Fibroblast of skin of right quadriceps (primary cell): ENCODE results near the gene POU2F3.
A peak's percentile ranks its signal among the peaks of the same experiment; 100 is the strongest.

Experiments
- DNase-seq: peaks from one replicate; pipeline ENCODE4 v3.0.0-alpha.2; 2013

The POU2F3 gene

DNA sequence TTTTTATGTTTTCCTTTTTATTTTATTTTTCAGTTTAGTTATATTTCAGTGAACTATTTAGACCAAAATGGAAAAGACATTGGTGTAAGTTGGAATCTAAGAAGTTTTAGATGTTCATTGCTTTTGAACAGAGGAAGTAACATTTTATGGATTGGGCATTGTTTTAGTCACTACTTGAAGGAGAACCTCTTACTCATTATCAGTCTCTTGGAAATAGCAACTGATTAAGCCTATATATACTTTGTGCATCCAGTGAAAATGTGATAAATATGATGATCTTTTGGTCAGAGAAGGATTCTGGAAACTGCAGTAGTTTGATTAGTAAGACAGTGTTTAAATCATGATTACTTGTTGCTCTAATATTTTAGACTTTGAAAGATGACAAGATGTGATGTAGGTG lies 110.7 kb downstream of the POU2F3 start:
- DNase-seq, result no peak

DNA sequence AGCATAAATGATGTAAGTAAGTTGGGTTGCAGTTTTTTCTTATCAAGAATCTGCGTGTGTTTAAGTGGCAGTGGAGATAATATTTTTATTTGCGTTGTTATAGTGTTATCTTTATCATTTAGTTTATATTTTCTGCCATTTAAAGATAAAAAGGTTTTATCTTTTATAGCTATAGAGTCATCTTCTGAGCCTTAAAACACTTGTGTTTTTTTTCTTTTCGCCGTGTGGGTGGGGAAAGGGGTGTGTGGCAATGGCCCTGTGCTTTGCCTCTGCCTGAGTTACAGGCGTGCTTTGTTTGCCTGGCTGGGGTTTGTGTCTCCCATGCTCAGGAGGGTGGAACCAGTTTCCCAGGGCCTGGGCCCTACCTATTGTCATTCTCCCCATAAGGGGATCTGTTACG lies 112.5 kb downstream of the POU2F3 start:
- DNase-seq, result no peak

DNA sequence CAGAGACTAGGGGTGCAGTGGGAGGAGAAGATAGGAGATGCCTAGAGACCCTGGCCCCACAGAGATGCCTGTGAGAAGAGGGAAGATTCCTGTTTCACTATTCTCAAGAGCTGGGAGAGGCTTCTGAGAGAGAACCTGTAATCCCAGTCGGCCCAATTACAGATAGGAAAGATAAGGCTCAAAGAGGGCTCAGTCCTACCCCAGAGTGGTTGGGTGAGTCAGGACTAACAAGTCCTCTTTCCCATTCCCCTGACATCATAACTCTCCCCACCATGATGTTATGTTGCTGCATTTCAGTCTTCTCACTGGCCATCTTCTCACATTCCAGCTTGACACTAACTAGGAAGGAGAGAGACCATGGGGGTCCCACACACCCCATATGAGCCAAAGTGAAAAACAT lies 114.1 kb downstream of the POU2F3 start:
- DNase-seq, result peak; percentile 26

DNA sequence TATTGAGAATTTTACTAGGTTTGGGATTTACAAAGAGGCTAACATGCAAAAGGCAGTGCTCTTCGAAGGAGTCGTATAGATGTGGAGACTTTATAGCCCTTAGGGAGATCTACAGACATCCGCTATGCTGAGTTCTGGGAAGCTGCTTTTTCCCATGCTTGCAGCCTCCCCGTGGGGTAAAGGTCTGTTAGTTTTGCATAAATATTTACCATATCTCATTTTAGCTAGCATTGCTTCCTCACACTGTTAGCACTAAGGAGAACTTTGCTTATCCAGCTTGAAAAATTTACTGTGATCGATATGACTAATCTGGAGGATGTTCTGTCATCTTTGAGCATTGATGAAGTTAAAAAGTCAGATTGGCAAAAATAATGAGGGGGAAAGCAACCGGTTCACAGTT lies 114.8 kb downstream of the POU2F3 start:
- DNase-seq, result no peak

DNA sequence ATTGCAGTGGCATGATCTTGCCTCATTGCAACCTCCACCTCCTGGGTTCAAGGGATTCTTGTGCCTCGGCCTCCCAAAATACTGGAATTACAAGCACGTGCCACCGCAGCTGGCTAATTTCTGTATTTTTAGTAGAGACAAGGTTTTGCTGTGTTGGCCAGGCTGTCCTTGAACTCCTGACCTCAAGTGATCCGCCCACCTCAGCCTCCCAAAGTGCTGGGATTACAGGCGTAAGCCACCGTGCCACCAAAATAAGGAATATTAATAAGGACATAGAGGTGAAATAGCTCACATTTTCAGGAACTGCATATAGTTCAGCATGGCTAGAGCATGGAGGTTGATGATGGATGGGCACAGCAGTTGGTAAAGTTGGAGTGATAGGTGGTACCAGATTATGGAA lies 117.7 kb downstream of the POU2F3 start:
- no peak for DNase-seq

DNA sequence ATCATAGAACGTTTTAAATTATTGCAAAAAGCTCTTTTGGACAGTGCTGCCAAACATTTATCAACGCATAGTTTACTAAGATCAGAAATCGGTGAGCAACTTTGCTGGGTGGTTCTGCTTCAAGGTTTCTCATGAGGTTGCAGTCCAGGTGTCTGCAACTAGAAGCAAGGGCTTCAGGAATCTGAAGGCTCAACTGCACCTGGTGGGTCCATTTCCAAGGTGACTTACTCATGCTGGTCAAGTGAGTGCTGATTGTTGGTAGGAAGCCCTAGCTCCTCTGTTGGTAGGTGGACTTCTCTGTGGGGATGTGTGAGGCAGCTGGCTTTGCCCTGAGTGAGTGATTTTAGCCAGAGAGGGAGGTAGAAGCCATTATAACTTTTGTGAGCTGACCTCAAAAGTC lies 118.8 kb downstream of the POU2F3 start:
- no peak for DNase-seq

DNA sequence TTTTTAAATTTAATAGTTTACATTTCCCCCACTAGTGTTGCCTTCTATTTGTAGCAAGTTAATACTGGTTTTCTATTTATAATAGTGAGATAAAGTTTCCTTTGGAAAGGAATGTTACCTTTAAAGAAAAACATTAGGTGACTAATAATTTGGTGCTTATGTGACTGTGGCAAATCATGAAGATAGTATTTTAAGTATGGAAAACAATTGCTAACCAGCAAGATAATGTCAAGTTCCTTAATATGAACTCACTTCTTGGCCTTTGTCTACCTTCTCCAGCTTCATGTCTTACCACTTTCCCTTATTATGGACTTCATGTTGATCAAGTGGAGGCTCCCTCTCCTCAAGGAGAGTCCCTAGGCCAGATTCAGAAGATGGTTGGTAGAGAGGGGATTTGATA lies 123.5 kb downstream of the POU2F3 start:
- DNase-seq, result no peak

DNA sequence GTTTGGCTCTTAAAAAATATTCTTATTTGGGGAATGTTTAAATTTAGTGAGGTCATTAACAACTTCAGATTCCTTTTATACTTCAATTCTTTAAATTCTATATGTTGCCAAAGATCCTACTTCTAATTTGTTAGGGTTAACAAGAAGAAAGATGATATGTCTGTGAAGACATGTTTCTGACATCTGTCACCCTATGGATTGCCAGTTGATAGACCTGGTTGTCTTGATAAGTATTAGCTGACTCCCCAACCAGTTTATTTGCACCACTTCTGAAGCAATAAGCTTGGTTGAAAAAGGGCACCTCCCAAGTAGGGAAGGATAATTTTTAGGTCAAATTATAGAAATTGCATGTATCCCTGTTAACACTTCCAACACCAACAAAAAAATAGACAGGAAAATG lies 125.6 kb downstream of the POU2F3 start:
- DNase-seq, result no peak
